HEK293 (cell line): Measurements from ENCODE around the gene PCSK9.

Source experiments
- MZF1 ChIP-seq: fragments of 450-650 bp; formaldehyde crosslinking; IDR thresholded peaks from 2 replicates; pipeline ENCODE4 v1.5.1; 2017; ENCODE audit warnings: missing biosample characterization, missing genetic modification characterization, borderline replicate concordance
- SP3 ChIP-seq: fragments of 450-650 bp; formaldehyde crosslinking; IDR thresholded peaks from 2 replicates; pipeline ENCODE4 v1.5.1; 2016; ENCODE audit warnings: missing biosample characterization, missing genetic modification characterization
- ZBTB21 ChIP-seq: fragments of 450-650 bp; formaldehyde crosslinking; IDR thresholded peaks from 2 replicates; pipeline ENCODE4 v1.5.1; 2017; ENCODE audit warnings: missing biosample characterization, missing genetic modification characterization
- ZNF391 ChIP-seq: fragments of 450-650 bp; formaldehyde crosslinking; IDR thresholded peaks from 2 replicates; pipeline ENCODE4 v1.5.1; 2016; ENCODE audit warnings: low read depth, missing biosample characterization, missing genetic modification characterization, borderline replicate concordance
- ZNF426 ChIP-seq: fragments of 450-650 bp; formaldehyde crosslinking; IDR thresholded peaks from 2 replicates; pipeline ENCODE4 v1.5.1; 2017; ENCODE audit warnings: missing biosample characterization, missing genetic modification characterization, mild to moderate bottlenecking, inconsistent platforms, moderate library complexity
- ZNF501 ChIP-seq: fragments of 450-650 bp; formaldehyde crosslinking; IDR thresholded peaks from 2 replicates; pipeline ENCODE4 v1.5.1; 2016; ENCODE audit warnings: missing biosample characterization, missing genetic modification characterization
- ZNF510 ChIP-seq: fragments of 450-650 bp; formaldehyde crosslinking; IDR thresholded peaks from 2 replicates; pipeline ENCODE4 v1.5.1; 2018; ENCODE audit warnings: mild to moderate bottlenecking, missing genetic modification characterization, missing biosample characterization; ENCODE audit not compliant: insufficient replicate concordance
- TF ChIP-seq, protein P1 (sequence below): fragments of 450-650 bp; formaldehyde crosslinking; IDR thresholded peaks from 2 replicates; pipeline ENCODE4 v1.5.1; 2016; ENCODE audit warnings: missing biosample characterization, missing genetic modification characterization

DNA sequence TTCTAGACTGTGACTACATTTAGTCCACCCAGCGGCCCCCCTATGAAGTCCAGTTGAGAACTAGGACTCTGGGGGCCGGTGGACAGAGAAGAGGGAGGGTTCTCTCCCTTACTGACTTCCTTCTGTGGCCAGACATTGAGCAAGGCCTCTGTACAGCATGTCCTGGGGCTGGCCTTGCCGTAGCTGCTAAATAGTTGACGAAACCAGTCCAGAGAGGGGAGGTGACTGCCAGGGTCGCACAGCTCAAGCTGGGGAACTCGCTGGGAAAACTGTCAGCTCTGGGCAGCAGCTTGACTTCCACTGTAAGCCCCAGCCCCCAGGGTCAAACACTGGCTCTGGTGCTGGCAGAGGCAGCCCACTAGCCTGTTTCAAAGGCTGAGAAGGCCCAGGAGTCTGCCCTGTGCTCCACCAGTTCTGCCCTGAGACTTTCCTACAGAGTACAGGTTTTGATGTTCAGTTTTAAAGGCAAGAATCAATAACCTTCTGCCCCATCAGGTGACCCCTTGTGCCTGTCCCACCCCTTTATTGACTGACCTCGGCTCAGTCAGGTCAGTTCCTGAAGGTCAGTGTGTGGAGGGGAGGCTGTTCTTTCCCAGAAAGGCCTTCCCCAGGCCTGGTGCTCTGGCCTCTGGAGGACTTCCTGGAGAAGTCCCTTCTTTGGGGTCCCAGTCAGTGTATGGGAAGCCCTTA lies 14.1 kb downstream of the PCSK9 start:
- no peak for TF ChIP-seq MZF1 (tag by site-specific recombination)
- no peak for TF ChIP-seq ZNF391 (tag by site-specific recombination)
- no peak for TF ChIP-seq ZNF510
- TF ChIP-seq, protein P1, sequence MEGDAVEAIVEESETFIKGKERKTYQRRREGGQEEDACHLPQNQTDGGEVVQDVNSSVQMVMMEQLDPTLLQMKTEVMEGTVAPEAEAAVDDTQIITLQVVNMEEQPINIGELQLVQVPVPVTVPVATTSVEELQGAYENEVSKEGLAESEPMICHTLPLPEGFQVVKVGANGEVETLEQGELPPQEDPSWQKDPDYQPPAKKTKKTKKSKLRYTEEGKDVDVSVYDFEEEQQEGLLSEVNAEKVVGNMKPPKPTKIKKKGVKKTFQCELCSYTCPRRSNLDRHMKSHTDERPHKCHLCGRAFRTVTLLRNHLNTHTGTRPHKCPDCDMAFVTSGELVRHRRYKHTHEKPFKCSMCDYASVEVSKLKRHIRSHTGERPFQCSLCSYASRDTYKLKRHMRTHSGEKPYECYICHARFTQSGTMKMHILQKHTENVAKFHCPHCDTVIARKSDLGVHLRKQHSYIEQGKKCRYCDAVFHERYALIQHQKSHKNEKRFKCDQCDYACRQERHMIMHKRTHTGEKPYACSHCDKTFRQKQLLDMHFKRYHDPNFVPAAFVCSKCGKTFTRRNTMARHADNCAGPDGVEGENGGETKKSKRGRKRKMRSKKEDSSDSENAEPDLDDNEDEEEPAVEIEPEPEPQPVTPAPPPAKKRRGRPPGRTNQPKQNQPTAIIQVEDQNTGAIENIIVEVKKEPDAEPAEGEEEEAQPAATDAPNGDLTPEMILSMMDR = no peak
- no peak for TF ChIP-seq ZNF501 (tag by site-specific recombination)
- TF ChIP-seq ZBTB21 (tag by site-specific recombination) = no peak
- no peak for TF ChIP-seq SP3 (tag by site-specific recombination)
- TF ChIP-seq ZNF426 (tag by site-specific recombination) = no peak
